ENCODE data around the gene CHST15.

DNA sequence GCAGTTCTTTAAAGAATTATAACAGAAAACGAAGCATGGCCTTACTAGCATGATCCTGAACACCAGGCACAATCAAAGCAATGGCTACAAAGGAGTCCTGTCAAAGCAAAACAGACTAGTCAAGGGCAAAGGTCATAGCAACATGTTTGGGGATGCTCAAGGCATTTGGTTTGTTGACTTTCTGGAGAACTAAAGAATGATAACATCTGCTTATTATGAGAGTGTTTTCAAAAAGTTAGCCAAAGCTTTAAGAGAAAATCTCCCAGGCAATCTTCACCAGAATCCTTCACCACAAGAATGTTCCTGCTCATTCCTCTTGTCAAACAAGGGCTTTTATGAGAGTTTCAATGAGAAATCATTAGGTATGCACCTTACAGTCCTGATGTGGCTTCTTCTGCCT is 106.7 kb downstream of the CHST15 start:
- TF ChIP-seq POLR2A (IDR thresholded peaks at IDR 0.05): no peak
- TF ChIP-seq CTCF (IDR thresholded peaks at IDR 0.05): no peak
